WTC11 (cell line): Measurements from ENCODE around the gene NEB.

ENCODE experiments used
- HMGXB4 ChIP-seq: sonication (generic); formaldehyde crosslinking; IDR thresholded peaks from 2 replicates; pipeline ENCODE4 v1.8.1; 2023; ENCODE audit warnings: mild to moderate bottlenecking, moderate library complexity, missing genetic modification reagents
- JUN ChIP-seq: sonication (generic); formaldehyde crosslinking; IDR thresholded peaks from 2 replicates; pipeline ENCODE4 v1.8.0; 2023; ENCODE audit warnings: mild to moderate bottlenecking, missing genetic modification reagents
- USF2 ChIP-seq: sonication (generic); formaldehyde crosslinking; IDR thresholded peaks from 2 replicates; pipeline ENCODE4 v1.8.1; 2023; ENCODE audit warnings: mild to moderate bottlenecking, missing genetic modification reagents, moderate library complexity
- ZNF671 ChIP-seq: fragments of 250-450 bp; sonication (Bioruptor Pico); IDR thresholded peaks from 2 replicates; pipeline ENCODE4 v1.8.0; 2021; ENCODE audit warnings: mild to moderate bottlenecking
- TF ChIP-seq, protein P1 (sequence below): fragments of 200-600 bp; IDR thresholded peaks from 2 replicates; pipeline ENCODE4 v1.8.0; 2022; ENCODE audit warnings: antibody characterized with exemption

DNA sequence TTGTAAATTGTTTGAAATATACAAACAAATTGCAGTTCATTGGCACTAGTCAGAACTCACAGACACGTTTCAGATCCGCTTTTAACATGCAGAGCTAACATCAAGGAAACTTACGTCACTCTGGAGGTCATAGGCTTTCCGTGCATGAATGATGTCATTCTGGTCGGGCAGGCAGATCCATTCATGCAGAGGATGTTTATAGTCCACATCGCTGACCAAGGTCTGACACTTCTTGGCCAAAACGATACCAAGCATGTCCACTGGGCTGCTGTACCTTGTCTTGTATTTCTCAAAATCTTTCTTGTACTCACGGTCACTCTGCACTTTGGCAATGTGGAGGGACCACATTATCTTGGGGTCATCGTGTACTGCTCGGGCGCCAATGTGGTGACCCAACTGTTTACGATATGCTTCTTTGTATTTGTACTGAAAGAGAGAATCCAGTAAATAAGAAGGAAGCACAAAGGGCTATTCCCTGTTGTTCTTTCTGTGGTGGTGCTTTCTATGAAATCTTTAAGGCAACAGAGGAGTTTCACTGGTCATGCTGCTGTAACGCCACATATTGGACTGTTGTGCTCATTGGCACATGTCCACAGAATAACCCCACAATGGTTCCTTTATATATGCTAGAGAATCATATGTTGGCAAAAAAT, 114.8 kb downstream of the NEB start:
- TF ChIP-seq, protein P1, sequence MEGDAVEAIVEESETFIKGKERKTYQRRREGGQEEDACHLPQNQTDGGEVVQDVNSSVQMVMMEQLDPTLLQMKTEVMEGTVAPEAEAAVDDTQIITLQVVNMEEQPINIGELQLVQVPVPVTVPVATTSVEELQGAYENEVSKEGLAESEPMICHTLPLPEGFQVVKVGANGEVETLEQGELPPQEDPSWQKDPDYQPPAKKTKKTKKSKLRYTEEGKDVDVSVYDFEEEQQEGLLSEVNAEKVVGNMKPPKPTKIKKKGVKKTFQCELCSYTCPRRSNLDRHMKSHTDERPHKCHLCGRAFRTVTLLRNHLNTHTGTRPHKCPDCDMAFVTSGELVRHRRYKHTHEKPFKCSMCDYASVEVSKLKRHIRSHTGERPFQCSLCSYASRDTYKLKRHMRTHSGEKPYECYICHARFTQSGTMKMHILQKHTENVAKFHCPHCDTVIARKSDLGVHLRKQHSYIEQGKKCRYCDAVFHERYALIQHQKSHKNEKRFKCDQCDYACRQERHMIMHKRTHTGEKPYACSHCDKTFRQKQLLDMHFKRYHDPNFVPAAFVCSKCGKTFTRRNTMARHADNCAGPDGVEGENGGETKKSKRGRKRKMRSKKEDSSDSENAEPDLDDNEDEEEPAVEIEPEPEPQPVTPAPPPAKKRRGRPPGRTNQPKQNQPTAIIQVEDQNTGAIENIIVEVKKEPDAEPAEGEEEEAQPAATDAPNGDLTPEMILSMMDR, result no peak
- TF ChIP-seq JUN, result no peak
- TF ChIP-seq HMGXB4 (CRISPR knock-in tag), result no peak
- TF ChIP-seq USF2 (CRISPR knock-in tag), result no peak
- no peak for TF ChIP-seq ZNF671 (CRISPR knock-in tag)
